MM.1S (cell line): Measurements from ENCODE around the gene GJA10.
"Not testable (repeated sequence)": the region's sequence is repeated elsewhere in the genome, so short reads cannot be mapped to it uniquely, and the experiment has no call there.

ENCODE experiments used
- DNase-seq: peaks from one replicate; pipeline ENCODE4 v3.0.0-alpha.2; 2015
- H2AFZ ChIP-seq: fragments of 300-600 bp; sonication (generic); 2 replicates; pipeline ENCODE4 v1.6.0; 2016; ENCODE audit warnings: antibody characterized with exemption, low read length
- H3F3A ChIP-seq: fragments of 300-600 bp; sonication (generic); 2 replicates; pipeline ENCODE4 v1.6.1; 2016; ENCODE audit warnings: mild to moderate bottlenecking, antibody characterized with exemption, low read length, moderate library complexity, mixed read lengths; ENCODE audit not compliant: insufficient read depth
- H3K27ac ChIP-seq: fragments of 300-600 bp; sonication (generic); 2 replicates; pipeline ENCODE4 v1.5.1; 2016; ENCODE audit warnings: mild to moderate bottlenecking, low read length
- H3K27me3 ChIP-seq: fragments of 300-600 bp; sonication (generic); replicated peaks from 2 replicates; pipeline ENCODE4 v1.6.0; 2016; ENCODE audit warnings: low read length; ENCODE audit not compliant: insufficient read depth
- H3K36me3 ChIP-seq: fragments of 300-600 bp; sonication (generic); replicated peaks from 2 replicates; pipeline ENCODE4 v1.6.1; 2016; ENCODE audit warnings: mild to moderate bottlenecking, low read length, mixed read lengths; ENCODE audit not compliant: insufficient read depth
- H3K4me1 ChIP-seq: fragments of 300-600 bp; sonication (generic); 2 replicates; pipeline ENCODE4 v1.6.1; 2016; ENCODE audit warnings: low read length, mixed read lengths
- H3K4me2 ChIP-seq: fragments of 300-600 bp; sonication (generic); 2 replicates; pipeline ENCODE4 v1.6.0; 2016; ENCODE audit warnings: low read depth, low read length
- H3K4me3 ChIP-seq: fragments of 300-600 bp; sonication (generic); 2 replicates; pipeline ENCODE4 v1.5.1; 2016; ENCODE audit warnings: low read length, mixed read lengths
- H3K79me2 ChIP-seq: fragments of 300-600 bp; sonication (generic); 2 replicates; pipeline ENCODE4 v1.6.1; 2016; ENCODE audit warnings: mixed run types, low read length, mixed read lengths
- H3K9ac ChIP-seq: fragments of 300-600 bp; sonication (generic); 2 replicates; pipeline ENCODE4 v1.6.1; 2016; ENCODE audit warnings: low read length, mixed read lengths
- H3K9me2 ChIP-seq: fragments of 300-600 bp; sonication (generic); replicated peaks from 2 replicates; pipeline ENCODE4 v1.6.1; 2016; ENCODE audit warnings: mild to moderate bottlenecking, low read length, mixed read lengths; ENCODE audit not compliant: insufficient read depth
- H3K9me3 ChIP-seq: fragments of 300-600 bp; sonication (generic); replicated peaks from 2 replicates; pipeline ENCODE4 v1.6.1; 2016; ENCODE audit warnings: mild to moderate bottlenecking, low read length, mixed read lengths; ENCODE audit not compliant: insufficient read depth
- H4K20me1 ChIP-seq: fragments of 300-600 bp; sonication (generic); 2 replicates; pipeline ENCODE4 v1.6.1; 2016; ENCODE audit warnings: mild to moderate bottlenecking, low read length, moderate library complexity, mixed read lengths; ENCODE audit not compliant: insufficient read depth
- CTCF ChIP-seq: fragments of 300-600 bp; sonication (generic); IDR thresholded peaks from 2 replicates; pipeline ENCODE4 v1.5.1; 2016; ENCODE audit warnings: antibody characterized with exemption, low read length, mixed read lengths
- EZH2 ChIP-seq: fragments of 300-600 bp; sonication (generic); optimal IDR thresholded peaks from 2 replicates; pipeline ENCODE3; 2017; ENCODE audit warnings: low read depth, mild to moderate bottlenecking, antibody characterized with exemption, low read length, mixed read lengths
- EZH2phosphoT487 ChIP-seq: fragments of 300-600 bp; sonication (generic); IDR thresholded peaks from 2 replicates; pipeline ENCODE4 v1.6.1; 2018; ENCODE audit warnings: antibody characterized with exemption, low read length

The GJA10 gene

DNA sequence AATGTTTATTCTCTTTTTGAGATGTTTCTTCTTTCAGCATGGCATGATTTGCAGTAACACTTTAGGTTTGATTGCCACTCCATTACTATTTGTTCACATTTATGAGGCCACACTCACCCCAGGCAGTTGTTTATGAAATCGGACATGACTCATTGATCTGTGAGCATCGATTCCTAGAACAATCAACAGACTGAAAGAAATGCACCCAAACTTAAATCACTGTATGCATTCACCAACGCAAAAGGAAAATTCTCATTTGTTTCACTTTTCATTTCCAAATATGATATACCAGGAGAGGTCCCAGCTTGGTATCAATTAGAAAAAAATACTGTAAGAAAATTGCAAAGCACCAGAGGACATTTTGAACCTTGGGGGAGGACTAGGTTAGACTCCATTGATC lies 5.4 kb upstream of the GJA10 start:
- Histone ChIP-seq H3K36me3 (no peaks in the 10 kb centered on the region), H3K9me3 (no peaks in the 10 kb centered on the region), H3K9ac (no peak overlapping the region), H3F3A (no peaks in the 10 kb centered on the region), H3K4me2 (no peak overlapping the region), H4K20me1 (no peaks in the 10 kb centered on the region), H3K27ac (no peak overlapping the region), H3K9me2 (no peaks in the 10 kb centered on the region), H2AFZ (no peak overlapping the region), H3K4me3 (no peak overlapping the region), H3K4me1 (no peaks in the 10 kb centered on the region), H3K79me2 (no peaks in the 10 kb centered on the region), H3K27me3 (no peaks in the 10 kb centered on the region)
- no peak for TF ChIP-seq EZH2
- DNase-seq, result no peak

DNA sequence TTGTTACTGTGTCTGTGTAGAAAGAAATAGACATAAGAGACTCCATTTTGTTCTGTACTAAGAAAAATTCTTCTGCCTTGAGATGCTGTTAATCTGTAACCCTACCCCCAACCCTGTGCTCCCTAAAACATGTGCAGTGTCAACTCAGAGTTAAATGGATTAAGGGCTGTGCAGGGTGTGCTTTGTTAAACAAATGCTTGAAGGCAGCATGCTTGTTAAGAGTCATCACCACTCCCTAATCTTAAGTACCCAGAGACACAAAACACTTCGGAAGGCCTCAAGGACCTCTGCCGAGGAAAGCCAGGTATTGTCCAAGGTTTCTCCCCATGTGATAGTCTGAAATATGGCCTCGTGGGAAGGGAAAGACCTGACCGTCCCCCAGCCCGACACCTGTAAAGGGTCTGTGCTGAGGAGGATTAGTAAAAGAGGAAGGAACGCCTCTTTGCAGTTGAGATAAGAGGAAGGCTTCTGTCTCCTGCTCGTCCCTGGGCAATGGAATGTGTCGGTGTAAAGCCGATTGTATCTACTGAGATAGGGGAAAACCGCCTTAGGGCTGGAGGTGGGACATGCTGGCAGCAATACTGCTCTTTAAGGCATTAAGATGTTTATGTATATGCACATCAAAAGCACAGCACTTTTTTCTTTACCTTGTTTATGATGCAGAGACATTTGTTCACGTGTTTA lies 3.3 kb upstream of the GJA10 start:
- not testable (repeated sequence) for H3K27me3 ChIP-seq, H3K4me1 ChIP-seq, H3K36me3 ChIP-seq, H3K9me3 ChIP-seq, H3K4me2 ChIP-seq, H3K9ac ChIP-seq, H2AFZ ChIP-seq, H3K79me2 ChIP-seq, H3K9me2 ChIP-seq, H3K4me3 ChIP-seq, H3F3A ChIP-seq, H3K27ac ChIP-seq, H4K20me1 ChIP-seq, DNase-seq

- H3K9ac ChIP-seq, H3F3A ChIP-seq, H3K27me3 ChIP-seq, DNase-seq, H3K79me2 ChIP-seq, H3K4me3 ChIP-seq, H3K36me3 ChIP-seq, H4K20me1 ChIP-seq, H3K9me3 ChIP-seq, H3K4me2 ChIP-seq, H3K4me1 ChIP-seq, H3K27ac ChIP-seq, H2AFZ ChIP-seq, H3K9me2 ChIP-seq: not testable (repeated sequence)
Measured at GRCh38 chr6:89892577-89892976, 1.7 kb upstream of the GJA10 start.

GRCh38 chr6:89895276-89895874 lies 1.1 kb downstream of the GJA10 start:
- no peak overlapping the region for H3K9ac ChIP-seq
- H3K9me2 ChIP-seq, result no peaks in the 10 kb centered on the region
- no peak overlapping the region for H3K4me2 ChIP-seq
- H3K27ac ChIP-seq, result no peak overlapping the region
- no peaks in the 10 kb centered on the region for H3F3A ChIP-seq
- no peak for DNase-seq
- H3K9me3 ChIP-seq, result no peaks in the 10 kb centered on the region
- H3K27me3 ChIP-seq, result no peaks in the 10 kb centered on the region
- no peaks in the 10 kb centered on the region for H3K36me3 ChIP-seq
- no peaks in the 10 kb centered on the region for H3K4me1 ChIP-seq
- no peak overlapping the region for H2AFZ ChIP-seq
- no peaks in the 10 kb centered on the region for H3K79me2 ChIP-seq
- TF ChIP-seq EZH2phosphoT487 (no peak), CTCF (no peak), EZH2 (no peak)
- no peak overlapping the region for H3K4me3 ChIP-seq
- H4K20me1 ChIP-seq, result no peaks in the 10 kb centered on the region

DNA sequence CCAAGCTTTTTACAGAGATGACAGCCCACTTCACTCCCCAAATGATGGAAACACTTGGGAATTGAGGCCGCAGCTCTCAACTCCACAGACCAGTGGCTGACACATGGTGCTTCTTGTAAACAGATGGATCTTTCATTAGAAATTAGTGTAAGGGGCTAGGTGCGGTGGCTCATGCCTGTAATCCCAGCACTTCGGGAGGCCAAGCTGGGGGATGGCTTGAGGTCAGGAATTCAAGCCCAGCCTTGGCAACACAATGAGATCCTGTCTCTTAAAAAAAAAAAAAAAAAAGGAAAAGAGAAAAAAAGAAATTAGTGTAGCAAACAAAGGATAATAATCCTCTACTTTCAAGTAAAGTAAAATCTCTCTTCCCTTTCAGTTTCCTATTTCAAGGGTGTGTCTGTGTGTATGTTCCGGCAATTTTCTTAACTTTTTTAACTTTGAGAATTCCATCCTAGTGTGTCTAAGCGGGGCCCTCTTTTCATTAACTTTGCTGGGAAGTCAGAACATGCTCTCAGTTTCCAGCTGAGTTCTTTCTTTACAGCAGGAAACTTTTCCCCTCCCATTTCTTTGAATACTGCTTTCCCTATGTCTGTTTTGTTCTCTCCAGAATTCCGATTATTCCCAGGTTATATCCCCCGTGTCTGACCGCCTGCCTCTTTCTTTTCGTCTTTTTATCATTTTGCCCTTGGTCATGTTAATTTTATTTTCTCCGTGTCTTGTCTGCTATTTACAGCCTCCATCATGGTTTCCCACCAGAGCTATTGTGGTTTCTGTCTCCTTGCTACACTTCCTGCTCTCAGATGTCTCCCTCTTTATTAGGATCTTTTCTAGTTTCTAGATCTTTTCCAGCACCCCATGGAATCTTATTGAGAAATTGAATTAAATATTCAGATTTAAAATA lies 16.0 kb downstream of the GJA10 start:
- not testable (repeated sequence) for H3K4me2 ChIP-seq, H3K9me3 ChIP-seq, H3K4me1 ChIP-seq, H3F3A ChIP-seq, H4K20me1 ChIP-seq, H3K4me3 ChIP-seq, H3K79me2 ChIP-seq, H3K27me3 ChIP-seq, DNase-seq, H3K9ac ChIP-seq, H3K9me2 ChIP-seq, H3K27ac ChIP-seq, H3K36me3 ChIP-seq, H2AFZ ChIP-seq
